ENCODE measurements around the gene NPBWR2.

Gene NPBWR2

DNA sequence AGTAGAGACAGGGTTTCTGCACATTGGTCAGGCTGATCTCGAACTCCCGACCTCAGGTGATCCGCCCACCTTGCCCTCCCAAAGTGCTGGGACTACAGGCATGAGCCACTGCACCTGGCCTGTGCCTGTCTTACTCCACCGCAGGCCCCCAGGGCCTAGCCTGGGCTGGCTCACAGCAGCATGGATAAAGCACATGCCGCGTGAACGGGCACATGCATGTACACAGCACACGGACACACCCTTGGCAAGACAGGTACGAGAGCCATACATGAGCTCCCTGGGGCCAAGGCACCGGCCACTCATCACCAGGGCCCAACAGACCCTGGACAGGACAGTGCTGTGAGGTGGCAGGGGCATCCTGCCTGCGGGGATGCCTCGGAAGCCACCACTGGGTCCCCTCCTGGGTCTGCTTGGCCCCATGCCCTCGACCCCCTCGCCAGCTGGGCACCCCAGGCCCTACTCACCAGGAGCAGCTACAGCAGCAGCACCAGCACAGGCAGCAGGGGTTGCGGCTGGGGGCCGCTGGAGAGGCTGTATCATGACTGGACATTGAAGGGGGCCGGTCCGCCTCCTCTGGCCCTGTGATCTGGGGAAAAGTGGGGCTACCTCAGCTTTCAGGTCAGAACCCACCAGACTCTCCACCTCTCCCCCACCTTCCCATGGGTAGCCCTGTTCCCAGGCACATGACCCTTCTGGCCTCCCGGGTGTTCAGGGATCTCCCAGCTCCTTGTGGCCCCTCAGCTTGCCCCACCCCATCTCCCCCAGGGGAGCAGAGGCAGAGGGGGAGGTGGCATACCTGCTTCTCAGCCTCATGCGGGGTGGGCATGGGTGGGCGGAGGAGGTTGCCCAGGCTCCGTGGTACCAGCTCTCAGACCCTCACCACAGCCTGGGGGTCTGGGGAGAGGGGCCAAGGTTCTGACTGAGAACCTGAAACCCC is 31.0 kb downstream of the NPBWR2 start:
- in situ Hi-C loops (cut with MboI; ENCODE audit: low sequenced_read_pairs): no loop called here

DNA sequence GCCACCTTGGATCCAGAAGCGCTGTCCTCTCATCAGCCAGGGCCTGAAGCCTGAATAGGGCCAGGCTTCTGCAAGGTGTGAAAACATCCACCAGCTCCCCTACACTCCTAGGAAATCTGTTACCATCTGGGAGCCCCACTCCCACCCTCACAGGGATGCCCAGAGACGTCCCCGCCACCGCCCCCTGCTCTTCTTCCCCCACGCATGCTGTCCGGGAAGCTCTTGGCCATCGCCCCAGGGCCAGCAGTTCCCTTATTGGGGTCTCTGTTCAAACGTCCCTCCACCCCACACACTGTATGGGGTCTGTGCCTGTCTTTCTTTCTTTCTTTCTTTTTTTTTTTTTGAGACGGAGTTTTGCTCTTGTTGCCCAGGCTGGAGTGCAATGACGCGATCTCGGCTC is 31.8 kb downstream of the NPBWR2 start:
- in situ Hi-C loops (cut with MboI; ENCODE audit: low sequenced_read_pairs): no loop called here

DNA sequence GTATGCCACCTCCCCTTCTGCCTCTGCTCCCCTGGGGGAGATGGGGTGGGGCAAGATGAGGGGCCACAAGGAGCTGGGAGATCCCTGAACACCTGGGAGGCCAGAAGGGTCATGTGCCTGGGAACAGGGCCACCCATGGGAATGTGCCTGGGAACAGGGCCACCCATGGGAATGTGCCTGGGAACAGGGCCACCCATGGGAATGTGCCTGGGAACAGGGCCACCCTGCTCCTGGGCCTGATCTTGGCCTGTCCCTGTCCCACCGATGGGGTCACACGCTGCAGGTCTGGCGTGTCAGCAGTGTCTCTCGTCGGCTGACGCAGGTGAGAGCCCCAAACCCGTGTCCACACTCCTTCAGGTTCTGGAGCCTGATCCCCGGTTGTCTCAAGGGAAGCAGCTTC is 32.4 kb downstream of the NPBWR2 start:
- in situ Hi-C loops (cut with MboI; ENCODE audit: low sequenced_read_pairs): no loop called here

DNA sequence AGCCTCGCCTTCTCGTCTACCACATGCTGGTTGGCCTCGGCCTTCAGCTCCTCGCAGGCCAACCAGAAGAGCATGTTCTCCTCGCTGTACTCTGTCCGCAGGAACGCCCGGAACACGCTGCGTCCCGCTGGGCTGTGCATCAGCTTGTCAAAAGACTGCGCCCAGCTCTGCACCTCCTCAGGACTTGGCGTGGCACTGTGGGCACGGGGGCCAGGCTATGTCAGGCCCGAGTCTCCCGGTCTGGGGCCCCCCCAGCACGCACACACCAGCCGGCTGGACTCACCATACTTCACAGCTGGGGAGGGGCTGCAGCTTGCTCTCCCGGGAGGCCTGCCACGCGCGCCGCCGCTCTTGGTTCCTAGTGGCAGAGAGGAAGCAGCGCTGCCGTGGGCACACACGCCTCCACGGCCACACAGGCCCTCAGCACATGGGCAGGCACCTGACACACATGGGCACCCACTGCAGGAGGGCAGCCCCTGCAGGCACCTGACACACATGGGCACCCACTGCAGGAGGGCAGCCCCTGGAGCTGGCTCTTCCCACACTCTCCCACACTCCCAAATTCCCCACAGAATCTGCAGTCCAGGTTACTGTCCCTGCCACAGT is 33.1 kb downstream of the NPBWR2 start:
- in situ Hi-C loops (cut with MboI; ENCODE audit: low sequenced_read_pairs): no loop called here

DNA sequence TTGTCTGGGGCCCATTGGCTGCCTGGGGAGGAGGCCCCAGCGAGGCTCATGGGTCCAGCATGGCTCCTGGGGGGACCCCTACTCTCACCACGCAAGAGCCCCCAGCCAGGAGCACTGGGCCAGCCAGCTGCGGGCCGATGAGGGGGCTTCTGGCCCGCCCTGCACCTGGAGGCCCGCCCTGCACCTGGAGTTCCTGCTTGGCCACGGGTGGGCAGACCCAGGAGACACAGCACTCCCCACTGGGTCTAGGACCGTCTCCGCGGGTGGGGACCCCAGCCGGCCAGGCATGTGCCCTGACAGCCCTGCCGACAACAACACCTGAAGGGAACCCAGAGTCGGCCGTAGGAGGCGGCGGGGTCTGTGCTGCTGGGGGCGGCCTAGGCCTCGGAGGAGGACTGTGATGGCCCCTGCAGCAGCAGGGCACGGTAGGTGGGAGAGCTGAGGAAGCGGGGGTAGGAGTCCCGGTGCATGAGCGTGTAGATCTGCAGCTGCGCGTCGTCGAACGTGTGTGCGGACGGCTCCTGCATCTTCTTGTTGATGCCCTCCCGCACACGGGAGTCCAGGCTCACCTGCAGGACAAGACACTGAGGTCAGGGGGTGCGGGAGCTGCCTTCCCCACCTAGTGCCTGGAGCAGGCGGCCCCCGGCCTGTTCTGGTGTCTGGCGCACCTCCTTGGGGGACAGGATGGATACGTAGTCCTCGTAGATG is 33.7 kb downstream of the NPBWR2 start:
- in situ Hi-C loops (cut with MboI; ENCODE audit: low sequenced_read_pairs): no loop called here

DNA sequence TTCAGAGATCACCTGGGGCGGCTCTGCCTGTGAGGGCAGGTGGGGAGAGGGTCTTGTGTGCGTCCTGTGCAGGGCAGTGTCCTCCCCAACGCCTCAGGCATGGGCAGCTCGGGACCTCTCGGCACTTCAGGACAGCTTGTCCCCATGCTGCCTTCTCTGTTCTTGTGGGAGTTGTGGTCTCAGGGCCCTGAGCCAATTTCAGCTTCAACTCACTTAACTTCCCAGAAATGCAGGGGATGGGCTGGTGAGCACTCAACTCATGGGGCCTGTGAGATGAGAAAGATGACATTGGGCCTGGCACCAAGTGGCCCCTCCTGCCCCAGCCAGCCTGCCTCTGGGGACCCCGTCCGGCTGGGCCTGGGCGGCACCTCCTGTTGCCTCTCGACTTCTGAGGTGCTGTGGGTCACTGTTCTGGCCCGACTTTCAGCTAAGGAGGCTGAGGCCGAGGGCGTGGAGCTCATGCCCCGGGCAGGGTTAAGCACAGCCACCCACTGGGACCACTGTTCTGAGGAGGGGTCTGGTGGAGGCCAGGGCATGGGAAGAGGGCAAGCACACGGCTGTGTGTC is 34.8 kb downstream of the NPBWR2 start:
- in situ Hi-C loops (cut with MboI; ENCODE audit: low sequenced_read_pairs): no loop called here

GRCh38 chr20:64071341-64072332 is 35.7 kb downstream of the NPBWR2 start:
- in situ Hi-C loops (cut with MboI; ENCODE audit: low sequenced_read_pairs): no loop called here

GRCh38 chr20:64070244-64070993 is 36.9 kb downstream of the NPBWR2 start:
- in situ Hi-C loops (cut with MboI; ENCODE audit: low sequenced_read_pairs): no loop called here

DNA sequence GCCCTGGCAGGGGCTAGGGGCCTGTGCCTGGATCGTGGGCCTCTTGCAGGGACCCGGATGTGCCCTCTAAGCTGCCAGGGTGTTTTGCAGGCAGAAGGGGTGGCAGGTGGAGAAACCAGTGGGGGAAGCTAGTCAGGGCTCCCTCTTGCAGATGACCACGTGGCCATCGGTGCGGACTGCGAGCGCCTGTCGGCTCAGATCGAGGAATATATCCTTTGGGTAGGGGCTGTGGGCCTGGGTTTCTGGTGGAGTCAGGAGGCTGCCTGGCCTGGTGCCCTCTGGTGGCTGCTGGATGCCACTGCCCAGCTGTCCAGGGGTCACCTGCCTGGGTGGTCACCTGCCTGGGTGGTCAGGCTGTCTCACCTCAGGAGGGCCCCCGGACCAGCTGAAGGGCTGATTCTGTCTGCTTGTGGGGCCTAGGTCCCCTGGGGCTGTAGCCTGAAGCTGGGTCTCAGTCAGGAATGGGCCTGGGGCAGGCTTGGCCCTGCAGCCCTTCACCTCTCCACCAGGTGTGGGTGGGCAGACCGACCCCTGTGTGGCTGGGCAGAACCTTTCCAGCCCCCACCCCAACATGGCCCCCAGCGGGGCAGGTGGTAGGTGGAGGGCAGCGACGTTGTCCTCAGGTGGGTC is 37.6 kb downstream of the NPBWR2 start:
- in situ Hi-C loops (cut with MboI; ENCODE audit: low sequenced_read_pairs): no loop called here

DNA sequence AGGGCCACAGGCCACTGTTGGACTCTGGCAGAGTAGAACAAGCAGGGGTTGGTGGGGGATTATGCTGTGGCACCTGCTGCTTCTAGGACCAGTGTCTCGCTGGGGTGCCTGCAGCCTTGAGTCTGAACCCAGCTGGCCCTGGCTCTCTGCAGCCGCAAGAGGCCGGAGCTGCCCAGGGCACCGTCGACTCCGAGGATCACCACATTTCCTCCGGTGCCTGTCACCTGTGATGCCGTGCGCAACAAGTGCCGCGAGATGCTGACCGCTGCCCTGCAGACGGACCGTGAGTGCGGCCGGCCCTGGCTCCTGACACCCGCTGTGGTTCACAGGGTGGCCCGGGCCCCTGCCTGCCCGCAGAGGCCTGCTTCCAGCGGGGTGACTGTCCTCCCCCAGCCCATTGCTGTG is 38.2 kb downstream of the NPBWR2 start:
- in situ Hi-C loops (cut with MboI; ENCODE audit: low sequenced_read_pairs): no loop called here

- in situ Hi-C loops (cut with MboI; ENCODE audit: low sequenced_read_pairs): no loop called here
Measured at GRCh38 chr20:64068386-64069208, 38.8 kb downstream of the NPBWR2 start.

- in situ Hi-C loops (cut with MboI; ENCODE audit: low sequenced_read_pairs): no loop called here
Measured at GRCh38 chr20:64067733-64068307, 39.5 kb downstream of the NPBWR2 start.

DNA sequence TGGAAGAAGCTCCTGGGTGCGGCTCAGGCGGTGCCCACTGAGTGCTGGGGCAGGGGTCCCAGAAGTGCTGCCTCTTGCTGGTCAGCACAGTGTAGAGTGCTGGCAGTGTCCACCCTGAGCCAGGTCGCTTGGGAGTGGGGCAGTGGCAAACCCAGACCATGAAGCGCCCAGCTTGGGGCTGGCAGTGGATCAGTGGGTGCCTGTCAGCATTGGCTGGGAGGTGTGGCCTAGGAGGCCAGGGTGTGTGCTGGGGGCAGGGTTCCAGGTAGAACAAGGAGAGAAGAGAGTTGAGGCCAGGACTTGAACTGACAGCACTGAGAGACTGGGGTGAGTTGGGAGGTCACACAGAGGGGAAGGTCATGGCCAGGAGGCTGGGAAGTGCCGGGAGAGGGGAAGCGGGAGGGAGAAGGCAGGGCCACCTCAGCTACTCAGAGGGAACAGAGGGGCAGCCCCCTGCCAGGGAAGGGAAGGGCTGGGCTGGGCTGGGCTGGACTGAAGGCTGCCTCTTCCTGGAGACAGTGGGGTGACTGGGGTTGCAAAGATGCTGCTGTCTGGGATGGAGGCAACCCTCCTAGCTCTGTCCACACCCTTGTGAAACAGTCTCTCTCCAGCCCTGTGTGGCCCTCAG is 40.2 kb downstream of the NPBWR2 start:
- in situ Hi-C loops (cut with MboI; ENCODE audit: low sequenced_read_pairs): no loop called here

GRCh38 chr20:64065974-64066343 is 41.4 kb downstream of the NPBWR2 start:
- in situ Hi-C loops (cut with MboI; ENCODE audit: low sequenced_read_pairs): no loop called here

GRCh38 chr20:64065062-64065973 is 42.0 kb downstream of the NPBWR2 start:
- in situ Hi-C loops (cut with MboI; ENCODE audit: low sequenced_read_pairs): no loop called here

DNA sequence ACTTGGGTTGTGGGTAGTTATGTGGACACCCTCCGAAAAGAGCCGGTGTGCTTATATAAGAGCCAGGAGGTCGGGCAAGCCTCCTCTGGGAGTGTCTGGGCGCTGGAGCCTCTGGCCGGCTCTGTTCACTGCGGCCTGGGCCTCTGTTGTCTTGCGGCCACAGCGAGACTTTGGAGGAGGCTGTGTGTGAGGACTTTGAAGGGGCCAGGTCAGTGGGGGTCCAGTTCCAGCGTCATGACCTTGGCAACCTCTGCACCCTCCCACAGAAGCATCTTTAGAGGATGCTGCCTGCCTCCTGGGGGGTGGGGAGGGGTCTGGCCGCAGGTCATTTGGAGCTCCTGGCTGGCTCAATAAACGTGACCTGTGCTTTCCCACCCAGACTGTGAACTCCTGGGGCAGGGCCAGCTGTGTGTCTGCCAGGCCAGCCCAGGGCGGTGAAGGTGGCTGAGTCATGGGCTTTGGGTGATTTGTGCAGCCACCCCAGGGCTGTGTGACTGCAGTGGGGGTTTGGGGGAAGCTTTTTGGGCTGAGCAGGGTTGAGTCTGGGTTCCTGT is 43.1 kb downstream of the NPBWR2 start:
- in situ Hi-C loops (cut with MboI; ENCODE audit: low sequenced_read_pairs): no loop called here
